Islet of Langerhans (tissue), 1 donor: Measurements from ENCODE around the gene RASAL1.

Source experiments
- FAIRE-seq: peaks from one replicate; lab custom pipeline; 2011; peaks lifted over from hg19 to GRCh38; lab: Jason Lieb, UNC

RASAL1 gene

DNA sequence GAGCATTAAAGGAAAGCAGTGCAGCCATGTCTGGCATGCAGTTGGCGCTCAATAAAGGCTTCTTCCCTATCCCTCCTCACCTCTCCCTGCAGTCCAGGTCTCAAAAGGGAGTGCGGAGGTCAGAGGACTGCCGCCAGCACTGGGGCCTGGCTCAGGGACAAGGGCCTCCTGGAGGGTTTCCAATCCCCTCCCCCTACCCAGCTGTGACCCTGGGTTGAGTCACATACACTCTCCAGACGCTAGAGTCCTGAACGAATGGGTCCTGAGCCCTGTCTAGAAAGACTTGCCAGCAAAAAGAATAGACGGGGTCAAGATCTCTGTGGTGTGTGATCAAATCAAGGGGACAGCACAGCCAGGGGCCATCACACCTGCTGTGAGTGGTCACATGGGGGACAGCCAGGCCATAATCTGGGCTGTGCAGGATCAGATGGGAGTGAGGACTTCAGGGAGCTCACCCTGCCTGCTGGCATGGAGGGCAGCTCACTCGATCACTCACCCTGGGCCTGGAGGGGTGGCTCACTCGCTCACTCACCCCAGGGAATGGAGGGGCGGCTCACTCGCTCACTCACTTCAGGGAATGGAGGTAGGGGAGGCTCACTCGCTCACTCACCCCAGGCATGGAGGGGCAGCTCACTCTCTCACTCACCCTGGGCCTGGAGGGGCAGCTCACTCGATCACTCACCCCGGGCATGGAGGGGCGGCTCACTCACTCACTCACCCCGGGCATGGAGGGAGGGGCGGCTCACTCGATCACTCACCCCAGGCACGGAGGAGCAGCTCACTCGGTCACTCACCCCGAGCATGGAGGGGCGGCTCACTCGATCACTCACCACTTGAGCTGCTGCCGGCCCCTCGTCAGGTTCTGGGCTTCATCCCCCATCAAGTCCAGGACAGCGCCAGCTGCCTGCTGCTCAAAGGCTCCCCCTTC lies 26.8 kb upstream of the RASAL1 start:
- no peak for FAIRE-seq

DNA sequence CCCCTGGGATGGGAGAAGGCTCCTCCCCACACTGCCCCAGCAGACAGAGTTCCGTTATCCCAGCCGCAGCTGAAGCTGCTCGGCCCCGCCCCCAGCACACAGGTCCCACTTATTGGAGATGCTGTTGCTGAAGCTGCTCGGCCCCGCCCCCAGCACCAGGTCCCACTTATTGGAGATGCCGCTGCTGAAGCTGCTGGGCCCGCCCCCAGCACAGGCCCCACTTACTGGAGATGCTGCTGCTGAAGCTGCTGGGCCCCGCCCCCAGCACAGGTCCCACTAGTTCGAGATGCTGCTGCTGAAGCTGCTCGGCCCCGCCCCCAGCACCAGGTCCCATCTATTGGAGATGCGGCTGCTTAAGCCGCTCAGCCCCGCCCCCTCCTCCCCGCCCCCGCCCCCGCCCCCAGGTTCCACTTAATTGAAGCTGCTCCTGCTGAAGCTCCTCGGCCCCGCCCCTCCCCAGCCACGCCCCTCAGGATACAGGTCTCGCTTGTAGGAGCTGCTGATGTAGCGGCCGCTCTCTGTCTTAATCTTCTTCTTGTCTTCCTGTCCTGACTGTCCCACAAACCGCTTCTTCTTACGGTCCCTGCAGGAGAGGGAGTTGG lies 26.0 kb upstream of the RASAL1 start:
- FAIRE-seq = no peak

DNA sequence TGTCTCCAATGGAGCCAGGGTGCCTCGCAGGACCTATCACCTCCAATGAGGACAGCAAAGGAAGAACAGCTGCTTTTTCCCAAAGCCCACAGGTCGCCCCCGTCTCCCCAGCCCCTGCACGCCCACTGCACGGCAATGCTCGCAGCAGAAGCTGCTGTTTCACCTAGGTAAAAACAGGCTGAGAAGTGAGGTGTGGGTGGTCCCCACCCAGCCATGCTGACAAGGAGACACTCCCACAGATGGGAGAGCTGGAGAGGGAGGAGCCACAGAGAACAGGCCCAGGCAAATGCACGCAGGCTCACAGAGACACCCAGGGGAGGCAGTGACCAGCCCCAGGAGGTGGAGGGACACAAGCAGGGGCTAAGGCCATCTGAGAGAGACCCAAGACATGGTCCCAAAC lies 24.4 kb upstream of the RASAL1 start:
- no peak for FAIRE-seq

DNA sequence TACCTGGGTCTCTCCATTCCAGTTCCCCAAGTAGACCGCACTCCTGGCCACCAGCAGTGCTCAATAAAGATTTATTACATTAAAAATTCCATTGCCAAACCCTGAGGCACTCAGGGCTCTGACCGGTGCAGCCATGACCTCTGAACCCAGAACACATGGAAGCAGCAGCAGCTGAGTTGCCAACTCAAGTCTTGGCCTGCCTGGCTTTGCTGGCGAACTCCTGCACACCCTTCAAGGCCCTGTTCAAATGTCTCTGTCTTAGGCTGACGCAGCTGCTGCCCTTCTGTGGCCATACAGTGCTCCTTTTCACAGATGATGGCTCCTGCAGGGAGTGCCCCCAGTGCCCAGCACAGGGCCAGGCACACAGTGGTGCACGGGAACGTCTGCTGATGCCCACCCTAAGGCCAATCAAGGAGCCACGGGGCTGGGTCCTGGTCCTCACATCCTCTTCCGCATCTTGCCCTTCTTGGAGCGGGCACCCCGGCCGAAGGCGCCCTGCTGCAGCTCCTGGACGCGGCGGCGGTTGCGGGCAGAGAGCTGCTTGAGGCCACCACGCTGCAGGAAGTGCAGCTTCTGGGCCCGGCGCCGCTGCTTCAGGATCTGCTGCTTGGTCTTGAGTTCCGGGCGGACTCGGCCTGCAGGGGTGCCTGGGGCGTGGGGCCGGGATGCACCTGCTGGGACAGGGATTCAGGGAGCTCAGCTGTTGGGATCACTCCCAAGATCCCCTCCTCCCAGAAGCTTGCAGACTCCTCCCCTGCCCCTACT lies 23.1 kb upstream of the RASAL1 start:
- FAIRE-seq = no peak

DNA sequence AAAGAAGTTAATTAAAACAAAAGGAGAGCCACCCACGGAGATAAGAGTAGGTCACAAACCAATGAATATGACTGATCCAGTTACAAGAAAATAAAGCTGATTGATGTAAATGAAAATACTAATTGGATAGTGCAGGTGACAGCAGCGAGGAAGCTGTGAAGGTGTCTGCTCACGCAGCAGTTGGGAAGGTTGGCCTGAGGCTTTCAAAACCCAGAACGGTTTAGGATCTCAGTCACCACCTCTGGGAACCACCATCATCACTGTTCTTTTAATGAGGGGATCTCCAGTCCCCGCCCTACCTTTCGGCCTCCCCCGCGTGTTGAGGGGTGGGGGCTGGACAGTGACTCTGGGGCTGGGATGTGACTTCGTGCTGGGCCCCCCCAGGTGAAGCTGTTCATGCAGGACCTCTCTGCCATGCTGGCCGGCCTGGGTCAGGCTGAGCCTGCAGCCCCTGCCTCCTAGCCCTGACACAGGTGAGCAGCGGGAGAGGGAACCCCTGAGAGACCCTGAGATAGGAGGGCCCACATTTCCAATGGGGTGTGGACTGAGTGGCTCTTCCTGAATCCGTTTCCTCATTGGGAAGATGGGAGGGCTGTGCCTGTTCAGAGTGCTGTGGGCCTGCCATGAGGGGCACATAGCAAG lies 21.8 kb upstream of the RASAL1 start:
- FAIRE-seq = no peak

DNA sequence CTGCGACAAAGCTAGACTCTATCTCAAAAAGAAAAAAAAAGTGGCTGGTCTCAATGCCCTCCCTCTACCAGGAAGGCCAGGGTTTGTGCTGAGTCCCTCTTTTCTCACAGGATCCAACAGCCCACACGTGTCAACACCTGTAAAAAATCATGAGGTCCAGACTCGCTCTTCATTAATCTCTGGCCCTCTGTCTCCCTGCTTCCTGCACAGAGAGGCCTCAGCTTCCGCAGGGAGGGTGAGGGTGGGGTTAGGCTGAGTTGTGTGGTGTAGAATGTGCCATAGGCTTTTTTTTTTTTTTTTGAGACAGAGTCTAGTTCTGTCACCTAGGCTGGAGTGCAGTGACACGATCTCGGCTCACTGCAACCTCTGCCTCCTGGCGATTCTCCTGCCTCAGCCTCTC lies 20.1 kb upstream of the RASAL1 start:
- no peak for FAIRE-seq

DNA sequence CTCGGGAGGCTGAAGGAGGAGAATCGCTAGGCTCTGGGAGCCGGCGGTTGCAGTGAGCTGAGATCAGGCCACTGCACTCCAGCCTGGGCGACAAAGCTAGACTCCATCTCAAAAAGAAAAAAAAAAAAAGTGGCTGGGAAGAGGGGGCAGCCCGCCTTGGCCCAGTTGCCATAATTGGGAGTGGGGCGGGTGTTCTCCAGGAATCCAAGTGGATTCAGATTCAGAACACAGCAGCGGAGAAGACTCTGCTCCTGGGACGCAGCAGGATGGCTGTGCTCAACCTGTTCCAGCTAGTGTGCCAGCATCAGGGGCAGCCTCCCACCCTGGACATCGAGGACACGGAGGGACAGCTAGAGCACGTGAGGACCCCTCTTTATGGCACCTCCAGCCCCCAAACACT lies 19.5 kb upstream of the RASAL1 start:
- FAIRE-seq = no peak

DNA sequence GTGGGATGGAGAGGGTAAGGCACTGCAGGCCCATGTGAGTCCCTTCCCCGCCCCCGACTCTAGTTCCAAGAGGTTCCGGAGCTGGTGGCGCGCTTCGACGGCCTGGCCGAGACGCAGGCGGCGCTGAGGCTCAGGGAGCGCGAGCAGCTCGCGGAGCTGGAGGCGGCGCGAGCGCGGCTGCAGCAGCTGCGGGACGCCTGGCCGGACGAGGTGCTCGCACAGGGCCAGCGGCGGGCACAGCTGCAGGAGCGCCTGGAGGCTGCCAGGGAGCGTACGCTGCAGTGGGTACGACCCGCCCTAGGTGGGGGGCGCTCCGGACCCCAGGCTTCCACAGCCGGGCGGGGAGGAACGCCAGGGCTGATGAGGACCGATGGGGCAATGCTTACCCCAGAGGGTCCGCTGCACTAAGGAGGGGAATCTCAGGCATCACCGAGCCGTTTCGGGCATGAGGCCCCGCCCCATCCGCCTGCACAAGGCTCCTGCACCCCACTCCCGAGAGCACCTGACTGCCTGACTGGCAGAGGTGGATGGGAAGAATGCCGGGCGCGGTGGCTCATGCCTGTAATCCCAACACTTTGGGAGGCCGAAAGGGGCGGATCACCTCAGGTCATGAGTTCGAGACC lies 18.9 kb upstream of the RASAL1 start:
- FAIRE-seq = no peak

DNA sequence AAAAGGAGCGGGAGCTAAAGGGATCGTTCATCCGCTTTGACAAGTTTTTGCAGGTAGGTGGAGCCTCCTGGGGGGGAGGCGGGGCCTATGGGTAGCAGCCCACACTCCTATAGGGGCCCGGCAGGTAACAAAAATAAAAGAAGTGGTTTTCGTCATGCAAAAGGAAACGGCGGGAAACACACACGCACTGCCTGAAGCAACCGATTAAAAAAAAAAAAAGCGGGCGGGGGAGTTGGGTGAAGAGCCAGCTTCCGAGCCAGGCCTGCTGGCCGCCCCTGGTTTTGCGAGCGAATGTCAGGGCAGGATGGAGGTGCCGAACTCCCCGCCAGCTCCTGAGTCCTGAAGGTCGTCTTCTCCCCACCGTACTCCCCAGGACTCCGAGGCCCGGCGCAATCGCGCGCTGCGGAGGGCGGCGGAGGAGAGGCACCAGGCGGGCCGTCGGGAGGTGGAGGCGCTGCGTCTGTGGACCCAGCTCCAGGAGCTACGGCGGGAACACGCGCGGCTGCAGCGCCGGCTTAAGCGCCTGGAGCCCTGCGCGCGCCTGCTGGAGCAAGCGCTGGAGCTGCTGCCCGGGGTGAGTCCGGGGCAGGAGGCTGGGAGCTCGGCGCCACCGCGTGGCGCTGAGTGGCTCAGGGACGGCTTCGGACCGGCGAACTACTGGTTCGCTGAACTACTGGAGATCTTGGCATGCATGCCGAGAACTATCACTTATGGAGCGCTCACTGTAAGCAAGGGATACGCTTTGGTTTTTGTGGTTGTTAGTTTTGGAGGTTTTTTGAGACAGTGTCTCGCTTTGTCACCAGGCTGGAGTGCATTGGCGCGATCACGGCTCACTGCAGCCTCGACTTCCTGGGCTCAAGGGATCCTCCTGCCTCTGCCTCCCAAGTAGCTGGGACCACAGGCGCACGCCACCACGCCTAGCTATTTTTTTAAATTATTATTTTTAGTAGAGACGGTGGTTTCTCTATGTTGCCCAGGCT lies 17.6 kb upstream of the RASAL1 start:
- no peak for FAIRE-seq

DNA sequence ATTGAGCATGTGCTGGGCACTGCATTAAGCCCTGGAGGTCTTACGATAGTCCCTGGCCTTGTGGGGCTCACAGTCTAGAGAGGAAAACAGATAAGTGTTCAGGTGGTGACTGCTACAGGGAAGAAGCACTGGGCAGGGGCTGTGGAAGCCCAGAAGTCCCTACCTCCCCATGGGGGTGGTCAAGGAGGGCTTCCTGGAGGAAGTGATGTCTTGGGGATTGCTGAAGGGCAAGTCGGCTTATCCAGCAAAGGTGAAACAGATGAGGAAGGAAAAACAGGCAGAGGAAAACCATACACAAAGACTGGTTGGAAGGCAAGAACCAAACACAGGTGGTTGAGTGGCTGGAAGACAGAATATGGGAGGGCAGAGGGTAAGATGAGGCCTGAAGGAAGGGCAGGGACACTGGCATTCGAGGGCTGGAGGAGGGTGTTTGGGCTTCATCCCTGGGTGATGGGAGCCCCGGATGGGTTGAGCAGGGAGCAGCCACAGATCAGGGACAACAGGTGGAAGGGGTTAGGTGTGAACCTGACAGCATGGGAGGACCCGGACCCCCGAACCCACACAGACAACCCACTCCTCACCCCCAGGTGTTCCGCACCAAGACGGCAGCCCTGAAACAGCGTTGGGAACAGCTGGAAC lies 16.8 kb upstream of the RASAL1 start:
- FAIRE-seq = no peak

DNA sequence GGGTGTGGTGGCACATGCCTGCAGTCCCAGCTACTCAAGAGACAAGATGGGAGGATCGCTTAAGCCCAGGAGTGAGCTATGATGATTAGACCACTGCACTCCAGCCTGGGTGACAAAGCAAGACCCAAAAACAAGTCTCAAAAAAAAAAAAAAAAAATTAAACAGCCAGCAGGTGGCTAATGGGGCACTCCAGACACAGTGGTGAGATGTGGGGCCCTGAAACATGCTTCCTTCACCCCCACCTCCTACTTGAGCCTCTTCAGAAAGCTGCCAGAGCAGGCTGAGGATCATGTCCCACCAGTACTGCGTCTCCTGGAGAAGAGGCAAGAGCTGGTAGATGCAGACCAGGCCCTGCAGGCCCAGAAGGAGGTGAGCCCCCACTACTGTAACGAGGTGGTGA lies 16.1 kb upstream of the RASAL1 start:
- FAIRE-seq = no peak

DNA sequence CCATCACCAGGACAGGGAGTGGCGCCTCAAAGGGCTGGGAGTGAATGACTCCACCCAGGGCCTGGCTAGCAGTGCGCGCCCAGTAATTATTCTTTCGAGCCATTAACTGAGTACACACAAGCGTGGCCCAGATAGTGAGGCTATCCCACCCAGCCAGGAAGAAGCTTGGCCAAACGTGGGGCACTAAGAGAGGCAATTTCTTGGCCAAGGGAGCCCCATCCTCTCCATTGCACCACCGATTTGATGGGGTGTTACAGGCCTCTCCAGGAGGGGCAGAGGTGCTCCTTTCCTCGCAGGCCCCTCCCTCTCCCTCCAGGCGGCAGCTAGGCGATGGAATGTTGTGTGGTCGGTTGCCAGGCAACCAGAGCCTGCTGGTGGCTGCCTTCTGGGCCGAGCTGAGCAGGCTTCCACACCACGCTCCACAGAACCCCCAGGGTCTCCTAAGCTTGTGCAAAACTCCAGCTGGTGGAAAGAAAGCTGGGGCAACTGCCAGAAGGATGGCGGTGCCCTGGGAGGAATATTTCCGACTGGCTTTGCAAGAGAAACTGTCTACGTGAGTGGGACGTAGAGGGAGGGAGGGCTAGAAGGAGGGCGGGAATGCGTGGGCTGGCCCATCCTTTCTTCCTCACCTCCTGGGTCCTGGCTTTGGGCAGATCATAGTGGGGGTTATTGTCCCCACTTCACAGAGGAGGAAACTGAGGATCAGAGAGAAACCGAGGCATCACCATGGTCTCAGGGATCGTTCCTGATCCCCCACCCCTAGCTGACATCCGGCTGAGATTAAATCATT lies 14.0 kb upstream of the RASAL1 start, which contains the start of gene CFAP73:
Gene CFAP73 (plus strand): TSS at position 364 of the 790 bp plus-strand sequence. CDS start 134 bp downstream, at position 498.
- no peak for FAIRE-seq

DNA sequence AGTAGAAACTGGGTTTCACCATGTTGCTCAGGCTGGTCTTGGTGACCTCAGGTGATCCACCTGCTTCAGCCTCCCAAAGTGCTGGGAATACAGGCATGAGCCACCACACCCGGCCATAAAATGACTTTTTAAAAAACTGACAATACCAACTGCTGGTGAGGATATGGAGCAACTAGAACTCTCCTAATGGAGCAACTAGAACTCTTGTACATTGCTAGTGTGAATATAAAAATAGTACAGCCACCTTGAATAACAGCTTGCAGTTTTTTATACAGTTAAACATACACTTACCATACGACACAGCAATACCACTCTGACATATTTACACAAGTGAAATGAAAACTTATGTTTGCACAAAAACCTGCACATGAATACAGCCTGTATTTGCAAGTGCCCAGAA lies 11.4 kb upstream of the RASAL1 start:
- FAIRE-seq = no peak

DNA sequence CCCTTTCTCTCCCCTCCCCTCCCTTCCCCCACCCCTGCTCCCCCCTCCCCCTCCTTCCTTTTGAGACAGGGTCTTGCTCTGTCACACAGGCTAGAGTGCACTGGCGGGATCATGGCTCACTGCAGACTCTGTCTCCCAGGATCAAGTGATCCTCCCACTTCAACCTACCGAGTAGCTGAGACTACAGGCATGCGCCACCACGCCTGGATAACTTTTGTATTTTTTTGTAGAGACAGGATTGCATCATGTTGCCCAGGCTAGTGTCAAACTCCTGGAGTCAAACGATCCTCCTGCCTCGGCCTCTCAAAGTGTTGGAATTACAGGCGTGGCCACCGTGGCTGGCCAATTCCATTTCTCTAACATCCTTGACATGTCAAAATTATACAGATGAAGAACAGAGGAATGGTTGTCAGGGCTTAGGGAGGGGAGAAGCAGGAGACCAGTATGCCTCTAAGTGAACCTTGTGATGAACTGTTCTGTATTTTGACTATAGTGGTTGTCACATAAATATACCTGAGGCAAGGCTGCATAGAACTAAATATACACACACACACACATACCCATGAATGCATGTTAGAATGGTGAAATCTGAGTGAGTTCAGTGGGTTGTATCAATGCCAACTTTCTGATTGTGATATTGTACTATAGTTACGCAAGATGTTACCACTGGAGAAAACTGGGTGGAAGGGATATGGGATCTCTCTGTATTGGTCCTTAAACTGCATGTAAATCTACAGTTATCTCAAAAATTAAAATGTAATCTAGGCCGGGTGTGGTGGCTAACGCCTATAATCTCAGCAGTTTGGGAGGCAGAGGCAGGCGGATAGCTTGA lies 10.4 kb upstream of the RASAL1 start:
- no peak for FAIRE-seq

DNA sequence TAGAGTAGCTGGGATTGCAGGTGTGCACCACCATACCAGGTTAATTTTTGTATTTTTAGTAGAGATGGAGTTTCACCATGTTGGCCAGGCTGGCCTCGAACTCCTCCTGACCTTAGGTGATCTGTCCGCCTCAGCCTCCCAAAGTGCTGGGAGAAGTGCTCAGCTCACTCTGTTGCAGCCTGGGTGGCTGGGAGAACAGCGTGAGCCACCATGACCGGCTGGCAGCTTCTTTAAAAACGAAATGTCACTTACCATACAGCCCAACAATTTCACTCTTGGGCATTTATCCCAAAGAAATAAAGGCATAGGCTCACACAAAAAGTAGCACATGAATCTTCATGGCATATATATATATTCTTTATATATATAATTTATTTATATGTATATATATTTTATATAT lies 9.2 kb upstream of the RASAL1 start:
- FAIRE-seq = no peak

DNA sequence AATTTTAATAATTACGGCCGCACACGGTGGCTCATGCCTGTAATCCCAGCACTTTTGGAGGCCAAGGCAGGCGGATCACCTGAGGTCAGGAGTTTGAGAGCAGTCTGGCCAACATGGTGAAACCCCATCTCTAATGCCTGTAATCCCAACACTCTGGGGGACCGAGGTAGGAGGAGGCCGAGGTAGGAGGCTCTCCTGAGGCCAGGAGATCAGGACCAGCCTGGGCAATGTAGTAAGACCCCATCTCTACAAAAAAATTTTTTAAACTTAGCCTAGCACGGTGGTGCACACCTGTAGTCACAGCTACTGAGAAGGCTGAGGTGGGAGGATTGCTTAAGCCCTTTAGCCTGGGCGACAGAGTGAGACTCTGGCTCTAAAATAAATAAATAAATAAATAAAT lies 8.4 kb upstream of the RASAL1 start:
- no peak for FAIRE-seq

DNA sequence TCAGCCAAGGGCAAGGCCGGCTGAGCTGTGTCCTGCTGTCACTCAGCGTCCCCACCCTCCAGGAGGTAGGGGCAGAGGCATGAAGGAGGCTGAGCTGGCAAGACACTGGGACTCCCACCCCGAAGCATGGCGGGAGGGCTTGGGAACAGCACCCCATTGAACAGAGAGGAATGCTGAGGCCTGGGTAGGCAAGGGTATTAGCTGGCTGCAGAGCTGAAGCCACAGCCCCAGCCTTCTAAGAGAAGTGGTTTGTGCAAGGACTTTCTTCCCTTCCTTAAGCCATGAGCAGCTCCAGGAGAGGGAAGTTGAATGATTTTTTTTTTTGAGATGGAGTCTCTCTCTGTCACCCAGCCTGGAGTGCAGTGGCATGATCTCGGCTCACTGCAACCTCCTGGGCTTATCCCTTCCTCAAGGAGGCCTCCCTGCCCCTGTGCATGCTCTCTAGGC lies 7.3 kb upstream of the RASAL1 start:
- no peak for FAIRE-seq

DNA sequence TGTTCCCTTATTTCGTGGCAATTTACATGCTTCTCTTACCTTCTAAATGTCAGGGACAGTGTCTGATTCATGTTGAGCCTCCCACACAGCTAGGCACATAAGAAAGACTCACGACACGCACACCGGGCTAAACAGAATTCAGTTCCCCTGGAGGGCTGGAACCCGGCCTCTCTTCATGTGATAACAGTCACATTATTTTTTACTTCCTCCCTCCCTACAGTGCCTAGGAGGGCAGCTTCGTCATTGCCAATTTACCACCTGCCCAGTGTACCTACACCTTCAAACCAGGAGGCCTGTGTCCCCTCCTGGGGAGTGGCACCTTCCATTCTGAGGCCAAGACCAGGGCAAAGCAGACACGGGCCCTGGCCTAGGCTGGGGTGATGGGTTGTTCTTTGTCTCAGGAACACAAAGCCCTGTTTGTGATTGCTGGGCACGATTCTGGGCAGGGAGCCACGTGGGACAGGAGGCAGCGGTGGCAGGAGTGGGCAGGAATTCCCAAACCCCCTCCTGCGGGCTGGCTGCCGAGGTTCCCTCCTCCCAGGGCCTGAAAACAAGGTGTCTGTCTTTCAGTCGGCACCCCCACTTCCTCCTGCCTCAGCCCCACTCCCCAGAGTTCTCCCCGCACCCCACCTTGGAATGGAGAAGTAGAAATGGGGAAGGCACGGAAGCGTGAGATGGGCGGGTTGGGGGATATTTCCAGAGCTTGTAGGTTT lies 6.8 kb upstream of the RASAL1 start:
- FAIRE-seq = no peak
